H9 (cell line): ENCODE data around the gene FGD6. TPM values are rescaled to one million over a fixed set of nuclear protein-coding genes. Genes with fewer than 3 reads are reported as not detected.

ENCODE experiments used
- DNase-seq: peaks from one replicate; pipeline ENCODE4 v3.0.0-alpha.2; 2017
- H2AFZ ChIP-seq: one replicate; pipeline ENCODE4 v1.6.1; 2013; ENCODE audit warnings: mild to moderate bottlenecking, low read length, control low read depth, moderate library complexity
- H2AK5ac ChIP-seq: 2 replicates; pipeline ENCODE4 v1.6.1; 2013; ENCODE audit warnings: low read length, control low read depth, mixed read lengths; ENCODE audit not compliant: insufficient read length
- H2BK120ac ChIP-seq: one replicate; pipeline ENCODE4 v1.6.1; 2013; ENCODE audit warnings: low read depth, mild to moderate bottlenecking, low read length, control low read depth, inconsistent platforms; ENCODE audit not compliant: poor library complexity, severe bottlenecking
- H2BK12ac ChIP-seq: 2 replicates; pipeline ENCODE4 v1.6.1; 2013; ENCODE audit warnings: low read length, control low read depth, mixed read lengths, low read depth; ENCODE audit not compliant: insufficient read length
- H2BK15ac ChIP-seq: 2 replicates; pipeline ENCODE4 v1.6.1; 2013; ENCODE audit warnings: low read depth, low read length, control low read depth
- H2BK20ac ChIP-seq: one replicate; pipeline ENCODE4 v1.6.1; 2013; ENCODE audit warnings: low read depth, mild to moderate bottlenecking, low read length, control low read depth, inconsistent platforms; ENCODE audit not compliant: poor library complexity, severe bottlenecking
- H2BK5ac ChIP-seq: 2 replicates; pipeline ENCODE4 v1.6.1; 2013; ENCODE audit warnings: low read length, control low read depth, mixed read lengths; ENCODE audit not compliant: insufficient read length
- H3K14ac ChIP-seq: 2 replicates; pipeline ENCODE4 v1.6.1; 2013; ENCODE audit warnings: low read length, control low read depth; ENCODE audit not compliant: insufficient read depth
- H3K18ac ChIP-seq: 2 replicates; pipeline ENCODE4 v1.6.1; 2013; ENCODE audit warnings: low read depth, mild to moderate bottlenecking, mixed read lengths, low read length, control low read depth; ENCODE audit not compliant: insufficient read length
- H3K23ac ChIP-seq: 2 replicates; pipeline ENCODE4 v1.6.1; 2013; ENCODE audit warnings: low read length, control low read depth, mixed read lengths, low read depth; ENCODE audit not compliant: insufficient read length
- H3K23me2 ChIP-seq: 2 replicates; pipeline ENCODE4 v1.6.1; 2013; ENCODE audit warnings: low read depth, mild to moderate bottlenecking, mixed read lengths, low read length, control low read depth; ENCODE audit not compliant: insufficient read length, poor library complexity, severe bottlenecking
- H3K27ac ChIP-seq: 2 replicates; pipeline ENCODE4 v1.5.1; 2013; ENCODE audit warnings: low read length, control low read depth, mixed read lengths, low read depth; ENCODE audit not compliant: insufficient read length
- H3K27me3 ChIP-seq: 2 replicates; pipeline ENCODE4 v1.6.1; 2013; ENCODE audit warnings: low read length, control low read depth, inconsistent platforms; ENCODE audit not compliant: insufficient read depth
- H3K4ac ChIP-seq: 2 replicates; pipeline ENCODE4 v1.6.1; 2013; ENCODE audit warnings: low read depth, mild to moderate bottlenecking, control low read depth, inconsistent platforms, low read length, moderate library complexity
- H3K4me1 ChIP-seq: 2 replicates; pipeline ENCODE4 v1.6.1; 2013; ENCODE audit warnings: low read length, control low read depth, inconsistent platforms; ENCODE audit not compliant: insufficient read depth
- H3K4me2 ChIP-seq: 2 replicates; pipeline ENCODE4 v1.6.1; 2013; ENCODE audit warnings: low read length, control low read depth, mixed read lengths; ENCODE audit not compliant: insufficient read length, insufficient read depth
- H3K56ac ChIP-seq: 2 replicates; pipeline ENCODE4 v1.6.1; 2013; ENCODE audit warnings: low read depth, mild to moderate bottlenecking, mixed read lengths, low read length, control low read depth; ENCODE audit not compliant: insufficient read length
- H3K79me1 ChIP-seq: 2 replicates; pipeline ENCODE4 v1.6.1; 2013; ENCODE audit warnings: low read depth, mild to moderate bottlenecking, moderate library complexity, low read length, control low read depth, inconsistent platforms; ENCODE audit not compliant: insufficient read depth, poor library complexity, severe bottlenecking
- H3K79me2 ChIP-seq: 2 replicates; pipeline ENCODE4 v1.6.1; 2013; ENCODE audit warnings: low read length, control low read depth, inconsistent platforms; ENCODE audit not compliant: insufficient read depth
- H3K9ac ChIP-seq: 2 replicates; pipeline ENCODE4 v1.6.1; 2013; ENCODE audit warnings: low read length, control low read depth, mixed read lengths; ENCODE audit not compliant: insufficient read length; ENCODE audit errors: extremely low read depth
- H3K9me3 ChIP-seq: one replicate; pipeline ENCODE4 v1.6.1; 2013; ENCODE audit warnings: low read depth, low read length, inconsistent platforms; ENCODE audit not compliant: control insufficient read depth
- H3T11ph ChIP-seq: one replicate; pipeline ENCODE4 v1.6.1; 2013; ENCODE audit warnings: mild to moderate bottlenecking, low read length, control low read depth, inconsistent platforms
- H4K20me1 ChIP-seq: one replicate; pipeline ENCODE4 v1.6.1; 2013; ENCODE audit not compliant: control insufficient read depth, insufficient read length, insufficient read depth
- H4K5ac ChIP-seq: 2 replicates; pipeline ENCODE4 v1.6.1; 2013; ENCODE audit warnings: low read depth, mild to moderate bottlenecking, mixed read lengths, low read length, control low read depth; ENCODE audit not compliant: insufficient read length
- H4K8ac ChIP-seq: replicated peaks from 2 replicates; pipeline ENCODE4 v1.6.1; 2013; ENCODE audit warnings: low read length, control low read depth, mixed read lengths, low read depth; ENCODE audit not compliant: insufficient read length
- H4K91ac ChIP-seq: 2 replicates; pipeline ENCODE4 v1.6.1; 2013; ENCODE audit warnings: low read depth, mild to moderate bottlenecking, moderate library complexity, mixed read lengths, low read length, control low read depth; ENCODE audit not compliant: insufficient read length
- H3K27ac Mint-ChIP-seq, 3 experiments: 2 replicates in 2 of 3; 3 replicates in 1 of 3; pipeline ENCODE4 v1.8.0; 2020 to 2021; ENCODE audit warnings: mixed read lengths in 3 of 3, mild to moderate bottlenecking in 1 of 3, moderate library complexity in 1 of 3
- H3K27me3 Mint-ChIP-seq: 2 replicates; pipeline ENCODE4 v1.8.0; 2021; ENCODE audit warnings: low read depth, mild to moderate bottlenecking, moderate library complexity, mixed read lengths
- H3K36me3 Mint-ChIP-seq, 3 experiments: 2 replicates in 2 of 3; 3 replicates in 1 of 3; pipeline ENCODE4 v1.8.0; 2020 to 2021; ENCODE audit warnings: low read depth in 3 of 3, mixed read lengths in 3 of 3; ENCODE audit not compliant: insufficient read depth in 1 of 3
- H3K4me1 Mint-ChIP-seq, 2 experiments: 2 replicates each; pipeline ENCODE4 v1.8.0; 2020; ENCODE audit warnings: mixed read lengths in 2 of 2
- H3K4me3 Mint-ChIP-seq, 2 experiments: 2 replicates in 1 of 2; 3 replicates in 1 of 2; pipeline ENCODE4 v1.8.0; 2020 to 2021; ENCODE audit warnings: mild to moderate bottlenecking in 2 of 2, mixed read lengths in 2 of 2, moderate library complexity in 1 of 2
- H3K9me3 Mint-ChIP-seq, 2 experiments: 2 replicates in 1 of 2; 3 replicates in 1 of 2; pipeline ENCODE4 v1.8.0; 2020; ENCODE audit warnings: mild to moderate bottlenecking in 2 of 2, mixed read lengths in 2 of 2, moderate library complexity in 1 of 2
- CTCF ChIP-seq: fragments of 200-600 bp; sonication (generic); conservative IDR thresholded peaks from 3 replicates; pipeline ENCODE4 v1.8.0; 2021; ENCODE audit warnings: antibody characterized with exemption, mild to moderate bottlenecking
- WGBS: extraction: QIAGEN DNeasy Blood & Tissue Kit; methylation state at CpG from one replicate; pipeline ENCODE4 v1.1.7; 2013; ENCODE audit warnings: missing lambda C conversion rate, low lambda C conversion rate, mixed read lengths; ENCODE audit not compliant: insufficient read length; ENCODE audit errors: extremely low coverage; 5-methylcytosine and 5-hydroxymethylcytosine counted together
- total RNA-seq: library from RNA; stranded (reverse); gene quantifications from 2 replicates; pipeline ENCODE4 v1.2.1, GENCODE V29; 2021

The FGD6 gene
- total RNA-seq, 1 experiment from 2014 or later = 39.5 TPM

- H3K9me3 Mint-ChIP-seq = peaks cover 0 to 5% of the 10 kb centered on the region in 2 experiments; a peak in 2 of 5 replicates
- H3K27me3 Mint-ChIP-seq = no peaks in the 10 kb centered on the region
- no peak overlapping the region for H3K4me3 Mint-ChIP-seq
- no peak overlapping the region for H4K91ac ChIP-seq
- no peak overlapping the region for H3K9ac ChIP-seq
- WGBS = no CpG with 5 or more reads among the region's 2 CpGs
- H3K27ac Mint-ChIP-seq = no peak overlapping the region
- no peaks in the 10 kb centered on the region for H3K79me2 ChIP-seq
- no peak overlapping the region for H2BK20ac ChIP-seq
- H2AFZ ChIP-seq = no peak overlapping the region
- no peak overlapping the region for H4K8ac ChIP-seq
- H2BK15ac ChIP-seq = no peak overlapping the region
- no peak overlapping the region for H3K23ac ChIP-seq
- H2BK120ac ChIP-seq = no peak overlapping the region
- no peak for TF ChIP-seq CTCF
- no peak overlapping the region for H3K27ac ChIP-seq
- no peak overlapping the region for H3K56ac ChIP-seq
- no peak overlapping the region for H4K5ac ChIP-seq
- no peak overlapping the region for H2BK12ac ChIP-seq
- no peaks in the 10 kb centered on the region for H3K9me3 ChIP-seq
- no peaks in the 10 kb centered on the region for H4K20me1 ChIP-seq
- H3K4me1 Mint-ChIP-seq = peaks cover 30 to 35% of the 10 kb centered on the region in 2 experiments
- H3T11ph ChIP-seq = no peak overlapping the region
- no peak overlapping the region for H3K4ac ChIP-seq
- H3K79me1 ChIP-seq = no peaks in the 10 kb centered on the region
- H3K18ac ChIP-seq = no peak overlapping the region
- H3K23me2 ChIP-seq = no peaks in the 10 kb centered on the region
- no peak overlapping the region for H3K4me2 ChIP-seq
- peaks cover 22 to 44% (median 36%) of the 10 kb centered on the region in 3 experiments for H3K36me3 Mint-ChIP-seq
- no peak overlapping the region for H2BK5ac ChIP-seq
- H3K27me3 ChIP-seq = no peaks in the 10 kb centered on the region
- DNase-seq = no peak
- H3K4me1 ChIP-seq = no peaks in the 10 kb centered on the region
- no peak overlapping the region for H3K14ac ChIP-seq
- H2AK5ac ChIP-seq = no peak overlapping the region
Observed at GRCh38 chr12:95151406-95151805, 65.9 kb downstream of the FGD6 start.
